GM12892 (cell line): ENCODE measurements around the gene LITAF.

ENCODE experiments used
- POLR2A ChIP-seq: IDR thresholded peaks from 2 replicates; pipeline ENCODE4 v1.6.1; 2011; ENCODE audit warnings: low read depth, low read length, control low read depth
- POLR2AphosphoS5 ChIP-seq: IDR thresholded peaks from 2 replicates; pipeline ENCODE4 v1.6.1; 2011; ENCODE audit warnings: low read depth, low read length, control low read depth
- TAF1 ChIP-seq: IDR thresholded peaks from 2 replicates; pipeline ENCODE4 v1.6.1; 2011; ENCODE audit warnings: low read depth, mild to moderate bottlenecking, control low read depth, low read length, borderline replicate concordance

GRCh38 chr16:11563493-11564040 lies 23.2 kb downstream of the LITAF start:
- no peak for TF ChIP-seq POLR2AphosphoS5
- TF ChIP-seq POLR2A: no peak
- TF ChIP-seq TAF1: no peak
